HEK293 (cell line): Measurements from ENCODE around the gene CEP350.

ENCODE experiments used
- EGR2 ChIP-seq: fragments of 450-650 bp; formaldehyde crosslinking; IDR thresholded peaks from 2 replicates; pipeline ENCODE4 v1.5.1; 2016; ENCODE audit warnings: low read depth, missing biosample characterization, missing genetic modification characterization
- HOXD13 ChIP-seq: sonication (generic); formaldehyde crosslinking; IDR thresholded peaks from 2 replicates; pipeline ENCODE4 v1.8.0; 2022; ENCODE audit warnings: missing genetic modification reagents, borderline replicate concordance
- OVOL3 ChIP-seq: fragments of 450-650 bp; formaldehyde crosslinking; IDR thresholded peaks from 2 replicates; pipeline ENCODE4 v1.5.1; 2016; ENCODE audit warnings: missing biosample characterization, missing genetic modification characterization
- YY2 ChIP-seq: fragments of 450-650 bp; formaldehyde crosslinking; IDR thresholded peaks from 2 replicates; pipeline ENCODE4 v1.5.1; 2016; ENCODE audit warnings: missing biosample characterization, missing genetic modification characterization
- ZBTB11 ChIP-seq: fragments of 450-650 bp; formaldehyde crosslinking; conservative IDR thresholded peaks from 2 replicates; pipeline ENCODE4 v1.5.1; 2016; ENCODE audit warnings: low read depth, missing biosample characterization, missing genetic modification characterization
- ZBTB21 ChIP-seq: fragments of 450-650 bp; formaldehyde crosslinking; IDR thresholded peaks from 2 replicates; pipeline ENCODE4 v1.5.1; 2017; ENCODE audit warnings: missing biosample characterization, missing genetic modification characterization
- ZEB2 ChIP-seq: fragments of 450-650 bp; formaldehyde crosslinking; IDR thresholded peaks from 2 replicates; pipeline ENCODE4 v1.5.1; 2016; ENCODE audit warnings: missing biosample characterization, missing genetic modification characterization
- ZFHX2 ChIP-seq: fragments of 450-650 bp; formaldehyde crosslinking; conservative IDR thresholded peaks from 2 replicates; pipeline ENCODE4 v1.5.1; 2016; ENCODE audit warnings: missing biosample characterization, missing genetic modification characterization
- ZNF132 ChIP-seq: fragments of 450-650 bp; formaldehyde crosslinking; IDR thresholded peaks from 2 replicates; pipeline ENCODE4 v1.5.1; 2017; ENCODE audit warnings: missing biosample characterization, missing genetic modification characterization, borderline replicate concordance
- ZNF16 ChIP-seq: fragments of 450-650 bp; formaldehyde crosslinking; IDR thresholded peaks from 2 replicates; pipeline ENCODE4 v1.5.1; 2016; ENCODE audit warnings: low read depth, missing biosample characterization, missing genetic modification characterization
- ZNF2 ChIP-seq: fragments of 450-650 bp; formaldehyde crosslinking; IDR thresholded peaks from 2 replicates; pipeline ENCODE4 v1.5.1; 2016; ENCODE audit warnings: missing biosample characterization, missing genetic modification characterization
- ZNF274 ChIP-seq, 2 experiments: fragments of 200-500 bp in 1 of 2; fragments of 450-650 bp in 1 of 2; sonication (Bioruptor generic) in 1 of 2; formaldehyde crosslinking in 1 of 2; IDR thresholded peaks; 2 replicates each; pipeline versions ENCODE4 v1.5.1 to v1.6.1; 2014 to 2016; ENCODE audit warnings: borderline replicate concordance in 1 of 2, inconsistent platforms in 1 of 2, low read length in 1 of 2, missing biosample characterization in 1 of 2, missing genetic modification characterization in 1 of 2
- ZNF391 ChIP-seq: fragments of 450-650 bp; formaldehyde crosslinking; IDR thresholded peaks from 2 replicates; pipeline ENCODE4 v1.5.1; 2016; ENCODE audit warnings: low read depth, missing biosample characterization, missing genetic modification characterization, borderline replicate concordance
- ZNF416 ChIP-seq: fragments of 450-650 bp; formaldehyde crosslinking; IDR thresholded peaks from 2 replicates; pipeline ENCODE4 v1.5.1; 2016; ENCODE audit warnings: missing biosample characterization, missing genetic modification characterization
- ZNF433 ChIP-seq: fragments of 450-650 bp; formaldehyde crosslinking; IDR thresholded peaks from 2 replicates; pipeline ENCODE4 v1.5.1; 2016; ENCODE audit warnings: missing biosample characterization, missing genetic modification characterization, low read depth
- ZNF488 ChIP-seq: fragments of 450-650 bp; formaldehyde crosslinking; IDR thresholded peaks from 2 replicates; pipeline ENCODE4 v1.5.1; 2016; ENCODE audit warnings: missing biosample characterization, missing genetic modification characterization
- ZNF529 ChIP-seq: fragments of 450-650 bp; formaldehyde crosslinking; IDR thresholded peaks from 2 replicates; pipeline ENCODE4 v1.5.1; 2017; ENCODE audit warnings: missing genetic modification characterization, missing biosample characterization; ENCODE audit not compliant: insufficient replicate concordance
- ZNF544 ChIP-seq: fragments of 450-650 bp; formaldehyde crosslinking; IDR thresholded peaks from 2 replicates; pipeline ENCODE4 v1.5.0; 2017; ENCODE audit warnings: missing biosample characterization, missing genetic modification characterization
- ZNF549 ChIP-seq: fragments of 450-650 bp; IDR thresholded peaks from 2 replicates; pipeline ENCODE4 v1.5.1; 2018; ENCODE audit warnings: missing biosample characterization, missing genetic modification characterization, mild to moderate bottlenecking, inconsistent platforms, moderate library complexity
- ZNF654 ChIP-seq: fragments of 450-650 bp; formaldehyde crosslinking; IDR thresholded peaks from 2 replicates; pipeline ENCODE4 v1.5.1; 2016; ENCODE audit warnings: low read depth, missing biosample characterization, missing genetic modification characterization
- ZNF660 ChIP-seq: fragments of 450-650 bp; IDR thresholded peaks from 2 replicates; pipeline ENCODE4 v1.5.1; 2018; ENCODE audit warnings: missing biosample characterization, mild to moderate bottlenecking, missing genetic modification characterization
- ZNF677 ChIP-seq: fragments of 450-650 bp; IDR thresholded peaks from 2 replicates; pipeline ENCODE4 v1.5.0; 2018; ENCODE audit warnings: missing biosample characterization, mild to moderate bottlenecking, missing genetic modification characterization, moderate library complexity
- ZNF707 ChIP-seq: fragments of 450-650 bp; formaldehyde crosslinking; IDR thresholded peaks from 2 replicates; pipeline ENCODE4 v1.5.1; 2016; ENCODE audit warnings: missing biosample characterization, missing genetic modification characterization
- ZNF768 ChIP-seq: fragments of 450-650 bp; formaldehyde crosslinking; IDR thresholded peaks from 2 replicates; pipeline ENCODE4 v1.5.1; 2018; ENCODE audit warnings: missing biosample characterization, mild to moderate bottlenecking, missing genetic modification characterization
- TF ChIP-seq, protein P1 (sequence below): fragments of 450-650 bp; formaldehyde crosslinking; IDR thresholded peaks from 2 replicates; pipeline ENCODE4; 2016; ENCODE audit warnings: missing biosample characterization, missing genetic modification characterization
- TF ChIP-seq, protein P2 (sequence below): fragments of 450-650 bp; IDR thresholded peaks from 2 replicates; pipeline ENCODE4 v1.5.1; 2018; ENCODE audit warnings: missing biosample characterization, mild to moderate bottlenecking, missing genetic modification characterization
- TF ChIP-seq, protein P3 (sequence below): fragments of 450-650 bp; formaldehyde crosslinking; IDR thresholded peaks from 2 replicates; pipeline ENCODE4 v1.5.1; 2016; ENCODE audit warnings: missing biosample characterization, missing genetic modification characterization, low read depth
- TF ChIP-seq, protein P4 (sequence below): fragments of 450-650 bp; formaldehyde crosslinking; IDR thresholded peaks from 2 replicates; pipeline ENCODE4 v1.5.1; 2016; ENCODE audit warnings: missing biosample characterization, missing genetic modification characterization

The CEP350 gene

GRCh38 chr1:179973198-179974110 is 18.8 kb downstream of the CEP350 start (continued):
- 0 out of 2 replicates have a peak, but pooled peaks have one; percentile 24 for TF ChIP-seq ZBTB11 (tag by site-specific recombination)
- TF ChIP-seq, protein P1, sequence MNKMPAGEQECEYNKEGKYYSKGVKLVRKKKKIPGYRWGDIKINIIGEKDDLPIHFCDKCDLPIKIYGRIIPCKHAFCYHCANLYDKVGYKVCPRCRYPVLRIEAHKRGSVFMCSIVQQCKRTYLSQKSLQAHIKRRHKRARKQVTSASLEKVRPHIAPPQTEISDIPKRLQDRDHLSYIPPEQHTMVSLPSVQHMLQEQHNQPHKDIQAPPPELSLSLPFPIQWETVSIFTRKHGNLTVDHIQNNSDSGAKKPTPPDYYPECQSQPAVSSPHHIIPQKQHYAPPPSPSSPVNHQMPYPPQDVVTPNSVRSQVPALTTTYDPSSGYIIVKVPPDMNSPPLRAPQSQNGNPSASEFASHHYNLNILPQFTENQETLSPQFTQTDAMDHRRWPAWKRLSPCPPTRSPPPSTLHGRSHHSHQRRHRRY (tag by site-specific recombination), result no peak
- no peak for TF ChIP-seq ZNF544 (tag by site-specific recombination)
- TF ChIP-seq ZNF391 (tag by site-specific recombination), result no peak
- no peak for TF ChIP-seq ZNF488 (tag by site-specific recombination)
- TF ChIP-seq OVOL3 (tag by site-specific recombination), result peak; percentile 50; the same call in 1 of the 2 replicates
- TF ChIP-seq ZNF433 (tag by site-specific recombination), result no peak
- peak; percentile 48; the same call in 1 of the 2 replicates for TF ChIP-seq ZBTB21 (tag by site-specific recombination)
- TF ChIP-seq ZNF2 (tag by site-specific recombination), result peak; percentile 61; the same call in 1 of the 2 replicates
- peak; percentile 90 for TF ChIP-seq ZEB2 (tag by site-specific recombination)
- no peak for TF ChIP-seq ZNF16 (tag by site-specific recombination)
- no peak for TF ChIP-seq ZNF768 (tag by site-specific recombination)
- no peak for TF ChIP-seq ZNF677
- TF ChIP-seq, protein P2, sequence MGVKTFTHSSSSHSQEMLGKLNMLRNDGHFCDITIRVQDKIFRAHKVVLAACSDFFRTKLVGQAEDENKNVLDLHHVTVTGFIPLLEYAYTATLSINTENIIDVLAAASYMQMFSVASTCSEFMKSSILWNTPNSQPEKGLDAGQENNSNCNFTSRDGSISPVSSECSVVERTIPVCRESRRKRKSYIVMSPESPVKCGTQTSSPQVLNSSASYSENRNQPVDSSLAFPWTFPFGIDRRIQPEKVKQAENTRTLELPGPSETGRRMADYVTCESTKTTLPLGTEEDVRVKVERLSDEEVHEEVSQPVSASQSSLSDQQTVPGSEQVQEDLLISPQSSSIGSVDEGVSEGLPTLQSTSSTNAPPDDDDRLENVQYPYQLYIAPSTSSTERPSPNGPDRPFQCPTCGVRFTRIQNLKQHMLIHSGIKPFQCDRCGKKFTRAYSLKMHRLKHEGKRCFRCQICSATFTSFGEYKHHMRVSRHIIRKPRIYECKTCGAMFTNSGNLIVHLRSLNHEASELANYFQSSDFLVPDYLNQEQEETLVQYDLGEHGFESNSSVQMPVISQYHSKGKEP (tag by site-specific recombination), result 0 out of 2 replicates have a peak, but pooled peaks have one; percentile 27
- no peak for TF ChIP-seq ZNF529
- TF ChIP-seq ZFHX2 (tag by site-specific recombination), result no peak
- no peak for TF ChIP-seq ZNF132 (tag by site-specific recombination)
- TF ChIP-seq ZNF274 (IDR thresholded peaks at IDR 0.05; ENCODE audit: low read length), result no peak
- TF ChIP-seq ZNF274 (tag by site-specific recombination; IDR thresholded peaks at IDR 0.05; ENCODE audit: borderline replicate concordance), result no peak
- TF ChIP-seq, protein P3, sequence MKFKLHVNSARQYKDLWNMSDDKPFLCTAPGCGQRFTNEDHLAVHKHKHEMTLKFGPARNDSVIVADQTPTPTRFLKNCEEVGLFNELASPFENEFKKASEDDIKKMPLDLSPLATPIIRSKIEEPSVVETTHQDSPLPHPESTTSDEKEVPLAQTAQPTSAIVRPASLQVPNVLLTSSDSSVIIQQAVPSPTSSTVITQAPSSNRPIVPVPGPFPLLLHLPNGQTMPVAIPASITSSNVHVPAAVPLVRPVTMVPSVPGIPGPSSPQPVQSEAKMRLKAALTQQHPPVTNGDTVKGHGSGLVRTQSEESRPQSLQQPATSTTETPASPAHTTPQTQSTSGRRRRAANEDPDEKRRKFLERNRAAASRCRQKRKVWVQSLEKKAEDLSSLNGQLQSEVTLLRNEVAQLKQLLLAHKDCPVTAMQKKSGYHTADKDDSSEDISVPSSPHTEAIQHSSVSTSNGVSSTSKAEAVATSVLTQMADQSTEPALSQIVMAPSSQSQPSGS (tag by site-specific recombination), result peak; percentile 98
- peak; percentile 15; the same call in 1 of the 2 replicates for TF ChIP-seq ZNF654
- TF ChIP-seq ZNF549, result no peak
- TF ChIP-seq ZNF707 (tag by site-specific recombination), result no peak
- TF ChIP-seq, protein P4, sequence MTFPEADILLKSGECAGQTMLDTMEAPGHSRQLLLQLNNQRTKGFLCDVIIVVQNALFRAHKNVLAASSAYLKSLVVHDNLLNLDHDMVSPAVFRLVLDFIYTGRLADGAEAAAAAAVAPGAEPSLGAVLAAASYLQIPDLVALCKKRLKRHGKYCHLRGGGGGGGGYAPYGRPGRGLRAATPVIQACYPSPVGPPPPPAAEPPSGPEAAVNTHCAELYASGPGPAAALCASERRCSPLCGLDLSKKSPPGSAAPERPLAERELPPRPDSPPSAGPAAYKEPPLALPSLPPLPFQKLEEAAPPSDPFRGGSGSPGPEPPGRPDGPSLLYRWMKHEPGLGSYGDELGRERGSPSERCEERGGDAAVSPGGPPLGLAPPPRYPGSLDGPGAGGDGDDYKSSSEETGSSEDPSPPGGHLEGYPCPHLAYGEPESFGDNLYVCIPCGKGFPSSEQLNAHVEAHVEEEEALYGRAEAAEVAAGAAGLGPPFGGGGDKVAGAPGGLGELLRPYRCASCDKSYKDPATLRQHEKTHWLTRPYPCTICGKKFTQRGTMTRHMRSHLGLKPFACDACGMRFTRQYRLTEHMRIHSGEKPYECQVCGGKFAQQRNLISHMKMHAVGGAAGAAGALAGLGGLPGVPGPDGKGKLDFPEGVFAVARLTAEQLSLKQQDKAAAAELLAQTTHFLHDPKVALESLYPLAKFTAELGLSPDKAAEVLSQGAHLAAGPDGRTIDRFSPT (tag by site-specific recombination), result peak; percentile 52
- TF ChIP-seq YY2 (tag by site-specific recombination), result no peak
- no peak for TF ChIP-seq EGR2
- TF ChIP-seq ZNF660, result no peak
- TF ChIP-seq ZNF416 (tag by site-specific recombination), result no peak
- TF ChIP-seq HOXD13, result no peak
